Common myeloid progenitor, CD34-positive (primary cell): ENCODE results near the gene ATP12A.

Source experiments
- CTCF ChIA-PET: fragments of 350-600 bp; sonication (Branson Sonifier 250); formaldehyde crosslinking; loops from one replicate; lab custom pipeline; 2021; ENCODE audit warnings: antibody characterized with exemption; lab: Charles Lee
- POLR2A ChIA-PET: fragments of 350-600 bp; sonication (Branson Sonifier 250); formaldehyde crosslinking; loops from one replicate; lab custom pipeline; 2021; ENCODE audit warnings: antibody characterized with exemption; lab: Charles Lee
- DNase-seq, 3 donors: peaks; one replicate each; pipeline versions ENCODE4 v3.0.0 to v3.0.0-alpha.2; 2013
- H3K27ac ChIP-seq, 2 experiments: 1 replicate in 1 of 2; 2 replicates in 1 of 2; pipeline ENCODE4 v1.7.0; 2013; ENCODE audit warnings: inconsistent platforms in 2 of 2, low read length in 2 of 2, mild to moderate bottlenecking in 2 of 2, low read depth in 1 of 2, moderate library complexity in 1 of 2; ENCODE audit not compliant: severe bottlenecking in 2 of 2, insufficient read depth in 1 of 2, poor library complexity in 1 of 2
- H3K27me3 ChIP-seq, 5 experiments: replicated peaks in 2 of 5; 1 replicate in 3 of 5; 2 replicates in 2 of 5; pipeline versions ENCODE4 v1.6.1 to v1.7.0; 2013; ENCODE audit warnings: low read length in 4 of 5, mild to moderate bottlenecking in 2 of 5, moderate library complexity in 2 of 5, inconsistent platforms in 1 of 5; ENCODE audit not compliant: insufficient read depth in 5 of 5, control insufficient read depth in 4 of 5
- H3K36me3 ChIP-seq, 4 experiments: 1 replicate in 2 of 4; 2 replicates in 2 of 4; pipeline versions ENCODE4 v1.6.1 to v1.7.0; 2013; ENCODE audit warnings: low read length in 3 of 4, control low read depth in 1 of 4, mild to moderate bottlenecking in 1 of 4; ENCODE audit not compliant: control insufficient read depth in 4 of 4, insufficient read depth in 4 of 4
- H3K4me1 ChIP-seq, 4 experiments: 1 replicate in 3 of 4; 2 replicates in 1 of 4; pipeline versions ENCODE4 v1.6.1 to v1.7.1; 2013; ENCODE audit warnings: low read length in 3 of 4, mild to moderate bottlenecking in 3 of 4, control low read depth in 1 of 4, inconsistent platforms in 1 of 4, moderate library complexity in 1 of 4; ENCODE audit not compliant: control insufficient read depth in 4 of 4, insufficient read depth in 4 of 4; ENCODE audit errors: control extremely low read depth in 1 of 4
- H3K4me3 ChIP-seq, 7 experiments: 1 replicate in 4 of 7; 2 replicates in 3 of 7; pipeline versions ENCODE4 v1.5.1 to v1.7.0; 2013; ENCODE audit warnings: mild to moderate bottlenecking in 7 of 7, low read length in 6 of 7, moderate library complexity in 6 of 7, inconsistent platforms in 2 of 7, low read depth in 2 of 7, control low read depth in 1 of 7; ENCODE audit not compliant: insufficient read depth in 4 of 7, control insufficient read depth in 1 of 7; ENCODE audit errors: extremely low read depth in 1 of 7
- H3K9me3 ChIP-seq, 5 experiments: 1 replicate in 4 of 5; 2 replicates in 1 of 5; pipeline versions ENCODE4 v1.6.1 to v1.7.1; 2013; ENCODE audit warnings: low read length in 4 of 5, mild to moderate bottlenecking in 2 of 5, inconsistent platforms in 1 of 5, low read depth in 1 of 5, moderate library complexity in 1 of 5; ENCODE audit not compliant: control insufficient read depth in 4 of 5, insufficient read depth in 2 of 5; ENCODE audit errors: control extremely low read depth in 1 of 5
- WGBS: methylation state at CpG from one replicate; pipeline ENCODE4 v1.1.5; 2013; ENCODE audit not compliant: insufficient coverage; 5-methylcytosine and 5-hydroxymethylcytosine counted together

Gene ATP12A

DNA sequence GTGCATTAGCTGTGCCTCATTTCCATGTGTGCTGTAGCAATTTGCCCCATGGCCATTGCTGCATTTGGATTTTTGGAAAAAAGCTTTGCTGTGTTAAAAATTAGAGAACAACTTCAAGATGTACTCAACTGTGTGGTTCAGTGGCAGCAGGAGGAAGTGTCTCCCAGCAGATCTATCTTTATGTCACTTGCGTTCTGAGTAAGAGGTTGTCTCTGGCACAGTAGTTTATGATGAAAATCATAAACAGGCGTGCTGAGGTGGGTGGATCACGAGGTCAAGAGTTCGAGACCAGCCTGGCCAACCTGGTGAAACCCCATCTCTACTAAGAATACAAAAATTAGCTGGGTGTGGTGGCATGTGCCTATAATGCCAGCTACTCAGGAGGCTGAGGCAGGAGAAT is 54.7 kb downstream of the ATP12A start:
- CTCF ChIA-PET: interaction anchor here (0.7 to 2.7 kb wide), 5 partner anchors 8 to 129 kb away, joined by 3 to 9 read pairs (median 4); no protein-coding TSS in a partner anchor

DNA sequence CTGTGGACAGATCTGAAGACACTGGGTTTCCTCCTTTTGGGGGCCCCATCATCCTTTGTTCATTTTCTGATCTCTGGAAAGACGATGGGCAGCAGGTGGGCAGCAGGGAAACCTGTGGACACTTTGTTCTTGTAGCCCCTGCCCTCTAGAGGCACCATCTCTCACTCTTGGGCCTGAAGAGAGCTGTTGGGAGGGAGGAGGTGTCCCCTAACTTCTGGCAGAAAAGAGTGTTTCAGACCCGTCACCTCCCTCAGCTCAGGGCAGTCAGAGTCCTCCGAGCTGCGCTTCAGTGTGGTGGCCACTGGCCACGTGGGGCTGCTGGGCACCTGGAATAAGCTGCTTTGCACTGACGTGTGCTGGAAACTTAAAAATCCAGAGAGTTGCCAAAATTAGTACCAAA is 56.8 kb downstream of the ATP12A start:
- Histone ChIP-seq H3K4me3 (no peak overlapping the region), H3K27ac (no peak overlapping the region), H3K9me3 (no peaks in the 10 kb centered on the region), H3K36me3 (no peaks in the 10 kb centered on the region), H3K27me3 (peaks cover 0 to 2% (median 0%) of the 10 kb centered on the region in 5 experiments), H3K4me1 (peaks cover 0 to 5% (median 0%) of the 10 kb centered on the region in 4 experiments)
- ChIA-PET POLR2A (no interaction called here), CTCF (interaction anchor here (1.4 kb wide), 1 partner anchor 9 kb away, joined by 3 read pairs; no protein-coding TSS in a partner anchor)
- DNase-seq: no peak
- no CpG with 5 or more reads among the region's 6 CpGs for WGBS

More for the DNA sequence above, 54.7 kb downstream of the ATP12A start:
- peak in 2 of 3 donors; percentile 32 to 49 for DNase-seq
- Histone ChIP-seq H3K9me3 (peaks cover 0 to 4% (median 0%) of the 10 kb centered on the region in 5 experiments), H3K36me3 (no peaks in the 10 kb centered on the region), H3K27ac (no peak overlapping the region), H3K27me3 (no peaks in the 10 kb centered on the region), H3K4me1 (peaks cover 0 to 5% (median 0%) of the 10 kb centered on the region in 4 experiments), H3K4me3 (no peak overlapping the region)
- WGBS: no CpG with 5 or more reads among the region's 4 CpGs
- POLR2A ChIA-PET: no interaction called here

DNA sequence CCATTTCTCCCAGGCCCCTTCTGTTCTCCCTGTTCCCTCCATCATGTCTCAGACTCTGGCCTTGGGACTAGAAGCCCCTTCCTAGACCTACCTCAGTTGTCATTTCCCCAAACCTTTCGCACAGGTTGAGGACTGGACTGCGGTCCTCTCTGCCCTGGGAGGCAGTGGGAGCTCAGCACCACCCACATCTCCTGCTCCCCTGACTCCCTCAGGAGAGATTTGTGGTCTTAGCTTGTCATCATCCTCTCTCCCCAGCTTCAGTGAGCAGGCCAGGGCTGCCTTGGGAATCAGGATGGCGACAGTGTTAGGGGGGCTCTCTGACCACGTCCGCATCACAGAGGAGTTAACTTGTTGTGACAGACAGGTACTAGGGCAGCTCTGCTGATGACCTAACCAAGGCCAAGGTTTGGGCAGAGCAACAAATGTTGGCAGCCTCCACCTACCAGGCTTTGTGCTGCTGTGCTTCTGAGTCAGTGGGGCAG is 58.2 kb downstream of the ATP12A start:
- Histone ChIP-seq H3K36me3 (no peaks in the 10 kb centered on the region), H3K27ac (no peak overlapping the region), H3K9me3 (no peaks in the 10 kb centered on the region), H3K4me3 (no peak overlapping the region), H3K27me3 (peaks cover 0 to 6% (median 0%) of the 10 kb centered on the region in 5 experiments), H3K4me1 (peaks cover 0 to 8% (median 7%) of the 10 kb centered on the region in 4 experiments)
- POLR2A ChIA-PET: no interaction called here
- DNase-seq: no peak
- CTCF ChIA-PET: interaction anchor here (0.7 kb wide), 1 partner anchor 9 kb away, joined by 3 read pairs; no protein-coding TSS in a partner anchor
- 100% methylated on average over 4 of the region's 5 CpGs for WGBS

DNA sequence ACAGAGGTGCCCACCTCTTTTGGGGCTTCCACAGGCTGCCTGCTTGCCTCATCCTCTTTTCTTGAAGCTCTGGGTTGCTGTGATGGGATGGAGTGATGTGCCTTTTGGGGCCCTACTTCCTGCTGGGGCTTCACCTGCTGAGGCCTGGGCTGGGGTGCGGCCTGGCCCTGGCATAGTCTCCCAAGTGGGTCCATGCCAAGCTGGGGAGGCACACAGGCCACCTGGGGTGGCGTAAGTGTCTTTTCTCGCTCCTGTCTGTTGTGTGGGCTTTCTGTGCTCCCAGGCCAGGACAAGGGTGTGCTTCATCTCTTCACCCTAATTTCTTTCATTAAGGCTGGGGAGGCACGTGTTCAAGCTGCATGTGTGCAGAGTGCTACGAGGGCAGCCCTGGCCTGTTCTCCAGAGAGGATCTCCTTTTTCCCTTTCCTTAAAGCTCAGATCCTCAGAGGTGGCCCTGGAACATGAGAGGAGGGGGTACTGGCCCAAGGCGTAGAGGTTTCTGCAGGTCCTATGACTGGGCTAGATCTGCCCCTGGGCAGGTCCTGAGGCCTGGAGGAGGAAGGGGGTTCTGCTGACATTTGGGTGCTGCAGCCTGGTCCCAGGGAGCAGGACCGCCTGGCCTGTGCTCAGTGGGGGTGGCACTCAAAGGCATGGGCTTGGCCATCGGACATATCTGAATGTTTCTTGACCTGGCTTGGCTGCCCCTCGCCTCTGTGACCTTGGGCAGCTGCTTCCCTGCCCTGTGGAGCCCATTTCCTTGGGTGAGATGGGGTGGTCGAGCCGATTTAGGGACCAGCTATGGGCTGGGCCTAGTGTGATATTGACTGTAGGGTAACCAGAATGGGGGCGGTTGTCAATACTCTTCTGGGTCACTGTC is 60.0 kb downstream of the ATP12A start:
- Histone ChIP-seq H3K36me3 (no peaks in the 10 kb centered on the region), H3K27me3 (peaks cover 0 to 22% (median 18%) of the 10 kb centered on the region in 5 experiments), H3K27ac (no peak overlapping the region), H3K9me3 (no peaks in the 10 kb centered on the region), H3K4me1 (peaks cover 0 to 7% (median 5%) of the 10 kb centered on the region in 4 experiments), H3K4me3 (no peak overlapping the region)
- POLR2A ChIA-PET: interaction anchor here (0.6 kb wide), 1 partner anchor 43 kb away, joined by 3 read pairs; no protein-coding TSS in a partner anchor
- DNase-seq: no peak
- CTCF ChIA-PET: interaction anchor here (0.7 to 2.6 kb wide), 9 partner anchors 9 to 258 kb away, joined by 3 to 13 read pairs (median 3); no protein-coding TSS in a partner anchor
- WGBS: 96% methylated on average over 10 of the region's 12 CpGs

DNA sequence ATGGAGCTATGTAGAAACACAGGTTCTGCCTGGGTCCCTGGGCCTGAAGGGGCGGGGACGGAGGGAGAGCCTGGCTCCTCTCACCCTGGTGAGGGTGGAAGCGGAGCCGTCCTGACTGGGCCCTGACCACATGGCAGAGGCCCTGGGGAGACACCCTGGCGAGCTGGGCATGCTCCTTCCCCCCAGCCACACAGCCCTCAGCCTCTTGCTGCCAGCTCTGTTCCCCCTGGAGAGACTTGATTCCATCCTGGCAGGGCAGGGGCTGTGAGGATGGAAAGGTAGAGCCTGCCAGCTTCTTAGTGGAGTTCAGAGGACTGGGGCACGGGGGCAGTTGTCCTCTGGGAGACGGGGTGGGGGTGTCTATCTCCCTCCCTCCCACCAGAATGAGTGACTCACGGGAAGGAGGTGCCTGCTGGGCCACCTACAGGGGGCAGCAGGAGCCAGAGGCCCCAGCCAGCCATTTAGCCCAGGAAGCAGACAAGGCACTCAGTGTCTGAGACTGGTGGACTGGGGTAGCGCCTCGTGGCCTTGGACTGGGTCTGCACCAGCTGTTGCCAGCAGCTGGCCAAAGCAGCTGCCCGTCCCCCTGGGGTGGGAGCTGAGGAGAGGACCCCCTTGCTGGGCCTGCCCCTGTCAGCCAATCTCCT is 60.9 kb downstream of the ATP12A start:
- CTCF ChIA-PET: interaction anchor here (1.1 to 2.6 kb wide), 5 partner anchors 14 to 47 kb away, joined by 3 to 13 read pairs (median 4); no protein-coding TSS in a partner anchor
- DNase-seq: peak in 1 of 3 donors; percentile 26
- no peak overlapping the region for H3K27ac ChIP-seq
- no peaks in the 10 kb centered on the region for H3K36me3 ChIP-seq
- no peak overlapping the region for H3K4me3 ChIP-seq
- WGBS: 97% methylated on average over 7 of the region's 11 CpGs
- H3K9me3 ChIP-seq: no peaks in the 10 kb centered on the region
- POLR2A ChIA-PET: interaction anchor here (0.6 kb wide), 1 partner anchor 42 kb away, joined by 3 read pairs; no protein-coding TSS in a partner anchor
- H3K27me3 ChIP-seq: peaks cover 0 to 31% (median 25%) of the 10 kb centered on the region in 5 experiments
- H3K4me1 ChIP-seq: peaks cover 0 to 15% (median 11%) of the 10 kb centered on the region in 4 experiments

DNA sequence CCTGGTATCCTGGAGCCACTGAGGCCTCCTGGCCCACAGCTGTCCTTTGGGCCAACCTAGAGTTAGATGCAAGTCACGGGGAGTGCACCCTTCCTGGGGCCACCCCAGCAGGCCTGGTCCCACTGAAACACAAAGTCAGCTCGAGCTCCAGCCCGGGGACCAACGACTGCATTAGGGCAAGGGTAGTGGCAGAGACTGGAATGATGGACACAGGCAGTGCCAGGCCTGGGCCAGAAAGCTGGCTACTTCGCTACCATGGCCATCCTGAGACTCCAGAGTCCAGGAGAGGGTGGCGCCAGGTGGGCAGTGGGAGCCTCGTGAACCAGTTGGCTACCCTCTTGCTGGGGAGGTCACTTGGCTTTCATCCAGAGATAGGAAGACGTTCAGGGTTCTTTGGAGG is 61.6 kb downstream of the ATP12A start:
- Histone ChIP-seq H3K4me3 (no peak overlapping the region), H3K4me1 (peaks cover 0 to 22% (median 18%) of the 10 kb centered on the region in 4 experiments), H3K9me3 (no peaks in the 10 kb centered on the region), H3K27ac (no peak overlapping the region), H3K36me3 (no peaks in the 10 kb centered on the region), H3K27me3 (peaks cover 0 to 37% (median 29%) of the 10 kb centered on the region in 5 experiments)
- POLR2A ChIA-PET: no interaction called here
- 84% methylated on average over 7 of the region's 8 CpGs for WGBS
- CTCF ChIA-PET: interaction anchor here (1.4 to 2.2 kb wide), 3 partner anchors 16 to 48 kb away, joined by 3 to 4 read pairs (median 4); no protein-coding TSS in a partner anchor
- DNase-seq: no peak
